Hair follicular keratinocyte (primary cell): ENCODE results near the gene A2ML1. TPM values are rescaled to one million over a fixed set of nuclear protein-coding genes. Genes with fewer than 3 reads are reported as not detected.

Experiments
- total RNA-seq: library from RNA; depleted of rRNA; stranded (reverse); fragments of >200 nt; gene quantifications from 2 replicates; pipeline ENCODE4 v1.2.3, GENCODE V29; 2015

A2ML1 gene
- total RNA-seq: 2.7 and 5.4 TPM in 2 replicates

GRCh38 chr12:8822298-8822697, at the start of gene A2ML1:
Gene A2ML1, plus strand, starts transcription at chr12:8822621. Its CDS starts 31 bp downstream, at chr12:8822652.

DNA sequence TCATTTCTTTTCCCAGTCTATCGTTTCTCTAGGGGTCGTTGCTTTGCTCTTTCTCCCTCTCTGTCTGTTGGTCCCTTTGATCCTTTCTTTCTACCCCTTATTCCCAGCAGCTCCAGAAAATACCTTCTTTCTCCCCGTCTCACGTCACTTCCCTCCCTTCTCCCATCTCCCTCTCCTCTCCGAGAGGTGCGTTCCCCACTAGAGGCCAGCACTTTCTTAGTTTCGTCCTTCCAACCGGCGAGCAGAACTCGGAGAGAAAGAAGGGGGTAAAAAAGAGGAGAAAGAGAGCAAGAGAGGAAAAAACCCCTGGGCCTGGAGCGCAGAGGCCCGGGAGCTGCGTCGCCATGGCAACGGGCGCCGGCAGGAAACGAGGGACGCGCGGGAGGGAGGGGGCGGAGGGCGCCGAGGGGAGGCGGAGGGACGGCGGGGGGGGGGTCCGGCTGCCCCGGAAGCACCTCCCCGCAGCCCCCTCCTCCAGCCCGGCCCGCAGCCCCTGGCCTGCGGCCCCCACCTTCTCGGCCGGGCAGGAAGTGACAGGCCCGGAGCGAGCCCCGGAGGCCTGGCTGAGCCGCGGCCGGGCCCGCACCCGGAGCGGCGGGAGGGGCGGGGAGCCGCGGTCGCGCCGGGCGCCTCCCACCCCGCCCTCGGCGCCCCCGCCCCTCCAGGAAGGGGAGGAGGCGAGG, 91.8 kb downstream of the A2ML1 start, which contains the start of gene PHC1:
Gene PHC1, plus strand, starts transcription at position 477 of the 683 bp plus-strand sequence. CDS start 3,169 bp downstream, outside the sequence.

Other genes starting within 250 kb of the A2ML1 start
- gene AICDA, start 209.8 kb upstream of the A2ML1 start, total RNA-seq: not detected in 2 replicates
- 3.8 and 24.0 TPM in 2 replicates for gene MFAP5, start 159.8 kb upstream of the A2ML1 start, total RNA-seq
- gene RIMKLB, start 124.6 kb upstream of the A2ML1 start, total RNA-seq: 13.2 and 17.2 TPM in 2 replicates
- 13.7 and 16.9 TPM in 2 replicates for gene PHC1, start 91.9 kb downstream of the A2ML1 start, total RNA-seq
- gene M6PR, start 127.0 kb downstream of the A2ML1 start, total RNA-seq: 88.7 and 106 TPM in 2 replicates
- gene KLRG1, start 166.9 kb downstream of the A2ML1 start, total RNA-seq: 0.23 and 1.4 TPM in 2 replicates